GM21367 (cell line): Measurements from ENCODE around the gene NPEPPS.
"Not testable (repeated sequence)": the region's sequence is repeated elsewhere in the genome, so short reads cannot be mapped to it uniquely, and the experiment has no call there.

Experiments
- ATAC-seq: cut with Tn5 transposase; IDR thresholded peaks from one replicate; pipeline ENCODE4 v1.9.1; 2021; ENCODE audit not compliant: unreplicated experiment

Gene NPEPPS, protein sequence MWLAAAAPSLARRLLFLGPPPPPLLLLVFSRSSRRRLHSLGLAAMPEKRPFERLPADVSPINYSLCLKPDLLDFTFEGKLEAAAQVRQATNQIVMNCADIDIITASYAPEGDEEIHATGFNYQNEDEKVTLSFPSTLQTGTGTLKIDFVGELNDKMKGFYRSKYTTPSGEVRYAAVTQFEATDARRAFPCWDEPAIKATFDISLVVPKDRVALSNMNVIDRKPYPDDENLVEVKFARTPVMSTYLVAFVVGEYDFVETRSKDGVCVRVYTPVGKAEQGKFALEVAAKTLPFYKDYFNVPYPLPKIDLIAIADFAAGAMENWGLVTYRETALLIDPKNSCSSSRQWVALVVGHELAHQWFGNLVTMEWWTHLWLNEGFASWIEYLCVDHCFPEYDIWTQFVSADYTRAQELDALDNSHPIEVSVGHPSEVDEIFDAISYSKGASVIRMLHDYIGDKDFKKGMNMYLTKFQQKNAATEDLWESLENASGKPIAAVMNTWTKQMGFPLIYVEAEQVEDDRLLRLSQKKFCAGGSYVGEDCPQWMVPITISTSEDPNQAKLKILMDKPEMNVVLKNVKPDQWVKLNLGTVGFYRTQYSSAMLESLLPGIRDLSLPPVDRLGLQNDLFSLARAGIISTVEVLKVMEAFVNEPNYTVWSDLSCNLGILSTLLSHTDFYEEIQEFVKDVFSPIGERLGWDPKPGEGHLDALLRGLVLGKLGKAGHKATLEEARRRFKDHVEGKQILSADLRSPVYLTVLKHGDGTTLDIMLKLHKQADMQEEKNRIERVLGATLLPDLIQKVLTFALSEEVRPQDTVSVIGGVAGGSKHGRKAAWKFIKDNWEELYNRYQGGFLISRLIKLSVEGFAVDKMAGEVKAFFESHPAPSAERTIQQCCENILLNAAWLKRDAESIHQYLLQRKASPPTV

DNA sequence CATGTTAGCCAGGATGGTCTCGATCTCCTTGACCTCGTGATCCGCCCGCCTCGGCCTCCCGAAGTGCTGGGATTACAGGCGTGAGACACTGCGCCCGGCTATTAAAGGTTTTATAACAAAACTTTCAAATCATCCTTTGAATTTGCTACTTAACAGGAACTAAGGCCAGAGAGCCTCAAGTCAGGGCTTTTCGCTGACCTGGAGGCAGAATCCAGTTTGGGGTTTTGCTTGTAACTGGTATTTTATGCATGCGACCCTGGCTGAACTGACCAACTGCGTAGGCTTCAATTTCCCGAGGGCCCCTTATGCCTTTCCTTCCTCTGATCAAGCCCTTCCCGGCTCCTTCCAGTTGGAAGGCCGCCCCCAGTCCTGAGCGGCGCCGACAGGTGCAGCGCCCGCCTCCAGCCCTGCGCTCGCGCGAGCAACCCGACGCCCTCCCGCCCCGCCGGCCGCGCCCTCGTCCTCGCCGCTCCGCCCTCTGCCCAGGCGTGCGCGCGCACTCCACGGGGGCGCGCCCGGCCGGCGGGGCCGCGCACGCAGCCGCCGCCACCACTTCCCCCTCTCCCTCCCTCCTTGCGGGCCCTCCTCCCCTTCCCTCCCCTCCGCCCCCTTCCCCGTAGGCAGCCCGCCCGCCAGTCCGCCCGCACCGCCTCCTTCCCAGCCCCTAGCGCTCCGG lies at the start of gene NPEPPS:
NPEPPS (plus strand) TSS at position 552 of the 676 bp plus-strand sequence. CDS start 193 bp downstream, outside the sequence.
- peak; percentile 68 for ATAC-seq

DNA sequence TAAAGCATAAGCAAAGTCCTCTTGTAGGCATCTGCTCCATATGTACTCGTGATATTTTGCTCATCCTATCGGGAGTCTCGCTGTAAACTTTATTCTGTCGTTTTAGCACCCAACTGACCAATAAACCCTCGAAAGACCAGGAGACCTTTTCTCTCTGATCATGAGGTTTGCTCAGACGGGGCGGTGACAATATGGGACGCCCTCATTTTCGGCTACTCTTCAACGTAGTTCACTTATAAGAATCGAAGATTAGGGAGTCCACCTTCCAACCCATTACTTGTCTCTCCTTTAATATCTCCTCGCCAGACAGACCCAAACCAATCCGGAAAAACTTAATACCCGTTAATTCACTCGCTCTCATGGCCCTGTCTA lies 39.1 kb upstream of the NPEPPS start:
- ATAC-seq = peak; percentile 4

DNA sequence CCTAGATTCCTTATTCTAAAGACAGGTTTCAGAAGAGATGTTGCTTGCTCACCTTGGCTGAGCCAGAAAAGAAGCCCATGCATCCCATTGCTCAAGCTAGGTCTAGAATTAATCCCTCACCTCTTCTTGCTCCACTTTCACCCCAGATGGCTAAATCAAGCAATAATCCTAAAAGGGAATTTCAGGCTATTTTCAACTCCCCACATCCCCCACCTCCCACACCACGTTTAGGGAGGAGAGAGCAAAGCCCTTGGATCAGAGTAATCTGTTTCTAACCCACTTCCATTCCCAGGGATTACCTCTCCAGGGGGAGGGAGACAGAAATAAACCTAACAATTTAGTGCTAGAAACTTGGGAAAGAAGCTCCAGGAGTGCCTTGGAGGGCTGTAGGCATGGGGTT lies 31.8 kb upstream of the NPEPPS start:
- ATAC-seq = not testable (repeated sequence)

DNA sequence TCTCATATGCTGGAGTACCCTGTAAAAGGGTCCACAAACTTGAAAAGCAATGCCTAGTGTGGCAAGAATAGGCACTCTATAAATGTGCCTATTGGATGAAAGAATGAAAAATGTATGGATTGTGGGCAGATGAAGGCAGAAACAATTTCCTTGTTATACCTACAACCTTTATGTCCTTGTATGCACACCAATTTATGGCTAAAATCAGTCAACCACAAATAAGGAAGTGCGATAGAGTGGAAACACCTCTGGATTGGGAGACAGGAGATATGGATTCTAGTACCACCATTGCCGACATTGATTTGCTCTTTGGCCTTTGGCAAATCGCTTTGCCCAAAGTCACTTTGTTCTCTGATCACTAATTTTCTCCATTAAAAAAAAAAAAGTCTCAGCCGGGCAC lies 31.4 kb upstream of the NPEPPS start:
- not testable (repeated sequence) for ATAC-seq

DNA sequence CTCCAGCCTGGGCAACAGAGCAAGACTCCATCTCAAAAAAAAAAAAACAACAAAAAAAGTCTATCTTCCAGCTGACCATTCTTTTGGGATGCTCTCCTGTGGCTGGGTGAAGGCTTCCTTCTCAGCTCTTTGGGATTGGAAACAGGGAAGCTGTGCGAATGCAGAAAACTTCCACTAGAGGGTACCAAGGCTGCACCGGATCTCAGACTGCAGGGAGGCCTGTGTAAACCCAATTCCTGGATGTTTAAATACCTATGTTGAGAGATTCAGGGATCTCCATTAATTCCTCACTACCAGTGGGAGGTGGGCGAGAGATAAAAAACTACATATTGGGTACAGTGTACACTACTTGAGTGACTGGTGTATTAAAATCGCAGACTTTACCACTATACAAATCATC lies 30.3 kb upstream of the NPEPPS start:
- not testable (repeated sequence) for ATAC-seq

DNA sequence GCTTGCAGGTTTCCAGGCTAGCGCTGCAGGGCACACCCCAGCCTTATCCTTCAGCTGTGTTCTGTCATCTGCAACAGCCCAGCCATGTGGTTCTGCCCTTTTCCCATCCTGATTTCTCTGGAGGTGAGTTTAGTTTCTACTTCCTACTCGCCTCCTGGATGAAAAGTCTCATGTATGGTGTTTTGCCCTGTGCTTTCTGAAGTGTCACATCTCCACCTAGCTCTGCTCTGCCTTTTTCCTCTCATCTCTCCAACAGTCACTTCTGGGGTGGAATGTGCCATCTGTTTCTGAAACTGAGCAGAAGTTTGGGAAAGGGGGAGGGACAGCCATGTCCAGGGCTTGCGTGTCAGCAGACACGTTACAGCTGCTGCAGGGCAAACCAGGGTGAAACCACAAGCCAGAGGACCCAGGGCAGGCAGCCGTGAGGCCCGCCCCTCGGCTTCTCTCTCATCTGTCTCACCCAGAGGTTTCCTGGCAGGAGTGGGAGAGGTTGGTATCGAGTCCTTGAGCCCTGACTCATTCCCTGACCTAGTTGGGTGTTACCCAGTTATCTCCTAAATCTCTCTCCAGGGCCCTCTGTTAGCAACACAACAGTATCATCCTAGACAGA lies 28.7 kb upstream of the NPEPPS start:
- not testable (repeated sequence) for ATAC-seq

DNA sequence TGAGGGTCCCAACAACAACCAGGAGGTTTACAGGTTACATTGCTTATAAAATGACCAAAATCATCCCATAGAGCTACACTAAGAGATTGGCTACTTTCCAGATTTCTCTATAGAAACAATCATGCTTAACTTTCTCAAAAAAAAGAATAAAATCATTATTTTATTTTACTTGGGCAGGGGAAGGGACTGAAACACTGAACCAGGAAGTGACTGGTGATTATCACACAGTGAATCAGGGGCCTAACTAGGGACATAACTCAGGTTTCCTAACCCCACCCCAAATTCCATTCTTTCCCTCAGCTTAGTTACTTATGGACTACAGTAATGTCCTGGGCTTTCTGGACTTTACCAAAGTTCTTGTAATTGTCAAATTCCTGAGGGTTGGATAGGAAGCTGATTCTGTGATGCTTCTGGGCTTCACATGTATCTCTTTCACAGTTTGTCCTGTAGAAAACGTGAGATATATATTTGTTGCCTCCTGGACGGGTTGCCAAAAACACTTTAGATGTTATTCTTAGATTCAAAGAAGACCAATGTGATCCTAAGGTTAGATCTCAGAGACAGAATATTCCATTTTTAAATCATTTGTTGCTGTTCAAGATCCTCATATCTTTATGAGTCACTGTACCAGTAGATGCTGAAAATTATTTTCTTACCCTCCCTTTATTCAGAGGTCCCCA lies 28.0 kb upstream of the NPEPPS start:
- ATAC-seq = not testable (repeated sequence)

DNA sequence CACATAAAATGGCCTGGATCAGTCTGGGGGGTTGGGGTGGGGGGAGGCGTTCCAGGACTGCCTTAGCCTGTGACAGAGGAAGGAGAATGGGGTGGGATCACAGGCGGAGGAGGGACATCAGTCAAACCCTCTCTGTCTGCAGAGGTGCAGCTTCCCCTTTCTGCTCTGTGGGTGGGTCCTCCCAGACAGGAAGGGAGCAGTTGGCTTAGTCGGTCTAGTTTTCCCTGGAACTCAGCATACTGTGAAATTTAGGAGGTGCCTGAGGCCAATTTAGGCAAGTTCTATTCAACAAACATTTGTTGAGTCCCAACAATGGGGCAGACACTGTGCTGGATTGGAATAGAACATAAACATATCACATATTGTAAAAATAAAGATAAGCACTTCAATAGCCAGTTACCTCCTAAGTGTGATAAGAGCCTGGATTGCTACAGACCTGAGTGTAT lies 19.2 kb upstream of the NPEPPS start:
- not testable (repeated sequence) for ATAC-seq

DNA sequence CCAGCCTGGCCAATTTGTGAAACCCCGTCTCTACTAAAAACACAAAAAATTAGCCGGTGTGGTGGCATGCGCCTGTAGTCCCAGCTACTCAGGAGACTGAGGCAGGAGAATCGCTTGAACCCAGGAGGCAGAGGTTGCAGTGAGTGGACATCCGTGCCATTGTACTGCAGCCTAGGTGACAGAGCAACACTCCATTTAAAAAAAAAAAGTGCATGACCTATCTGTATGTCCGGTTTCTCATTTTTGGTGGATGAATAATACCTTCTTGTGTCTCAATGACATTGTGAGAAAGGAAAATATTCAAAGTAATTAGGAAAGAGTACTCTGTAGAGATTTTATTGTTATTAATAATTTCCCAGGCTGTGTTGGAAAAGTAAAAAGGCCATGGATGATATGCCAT lies 17.6 kb upstream of the NPEPPS start:
- ATAC-seq = not testable (repeated sequence)

DNA sequence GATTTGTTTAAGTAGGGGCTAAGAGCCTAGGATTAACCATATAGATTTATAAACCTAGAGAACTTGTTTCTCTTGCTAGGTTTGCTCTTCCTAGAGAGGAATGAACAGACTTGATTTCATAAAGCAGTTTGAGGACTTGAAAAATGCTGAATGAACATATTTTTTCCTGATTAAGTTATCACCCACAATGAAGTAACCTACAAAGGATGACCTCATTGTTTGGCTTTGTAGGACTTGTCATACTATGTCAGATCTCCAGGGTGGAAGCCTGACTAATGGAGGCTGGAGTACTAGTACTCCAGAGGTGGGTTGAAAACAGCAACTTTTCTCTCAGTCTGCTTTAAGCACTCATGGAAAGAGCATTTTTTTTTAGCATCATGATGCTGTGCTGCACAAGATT lies 12.0 kb upstream of the NPEPPS start:
- not testable (repeated sequence) for ATAC-seq

DNA sequence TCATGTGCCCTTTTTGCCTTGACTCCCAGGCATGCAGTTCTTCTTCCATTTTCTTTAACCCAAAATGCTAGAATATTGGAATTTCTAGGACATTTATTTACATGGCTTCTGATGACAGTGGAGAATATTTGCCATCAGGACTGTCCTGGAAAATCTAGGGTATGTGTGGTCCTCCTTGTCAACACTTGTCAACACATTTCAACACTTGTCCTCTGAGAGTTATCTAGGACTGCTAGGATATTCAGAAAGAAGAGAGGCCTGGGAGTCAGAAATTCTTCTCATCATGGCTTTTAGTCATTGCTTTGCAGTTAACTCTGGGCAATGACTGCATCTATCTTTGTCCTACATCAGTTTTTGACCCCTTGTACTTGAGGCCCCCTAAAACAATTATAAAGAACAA lies 11.5 kb upstream of the NPEPPS start:
- ATAC-seq = not testable (repeated sequence)

DNA sequence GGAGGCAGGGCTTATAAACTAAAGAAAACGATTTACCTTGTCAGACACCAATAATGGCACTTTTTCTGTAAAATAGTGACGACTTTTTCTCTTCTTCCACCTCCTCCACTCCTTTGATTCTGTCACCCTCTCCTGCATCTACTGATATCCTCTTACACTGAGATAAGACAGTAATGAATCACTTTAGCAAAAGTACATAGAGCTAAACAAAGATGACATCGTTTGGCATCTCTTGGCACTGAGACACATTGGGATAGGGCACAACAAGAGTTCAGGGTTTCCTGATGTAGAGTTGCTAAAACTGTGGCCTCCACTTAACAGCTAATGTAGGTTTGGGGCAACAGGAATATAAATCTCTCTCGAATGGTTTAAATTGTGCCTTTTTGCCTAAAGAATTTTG lies 10.6 kb upstream of the NPEPPS start:
- not testable (repeated sequence) for ATAC-seq

DNA sequence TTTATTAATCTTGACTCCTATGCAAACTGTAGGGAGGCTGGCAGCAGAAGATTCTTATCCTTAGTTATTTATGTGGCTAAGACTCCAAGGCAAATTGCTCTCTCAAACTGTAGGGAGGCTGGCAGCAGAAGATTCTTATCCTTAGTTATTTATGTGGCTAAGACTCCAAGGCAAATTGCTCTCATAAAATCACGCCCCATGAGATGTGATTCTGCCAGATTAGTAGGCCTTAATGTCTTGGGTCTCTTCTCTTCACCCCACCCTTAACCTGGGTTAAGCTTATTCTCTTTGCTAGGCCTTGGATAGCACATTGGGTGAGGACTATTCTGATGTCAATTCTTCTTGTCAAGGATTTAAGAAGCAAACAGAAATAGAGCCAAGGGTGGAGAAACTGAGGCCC lies 9.5 kb upstream of the NPEPPS start:
- ATAC-seq = not testable (repeated sequence)

DNA sequence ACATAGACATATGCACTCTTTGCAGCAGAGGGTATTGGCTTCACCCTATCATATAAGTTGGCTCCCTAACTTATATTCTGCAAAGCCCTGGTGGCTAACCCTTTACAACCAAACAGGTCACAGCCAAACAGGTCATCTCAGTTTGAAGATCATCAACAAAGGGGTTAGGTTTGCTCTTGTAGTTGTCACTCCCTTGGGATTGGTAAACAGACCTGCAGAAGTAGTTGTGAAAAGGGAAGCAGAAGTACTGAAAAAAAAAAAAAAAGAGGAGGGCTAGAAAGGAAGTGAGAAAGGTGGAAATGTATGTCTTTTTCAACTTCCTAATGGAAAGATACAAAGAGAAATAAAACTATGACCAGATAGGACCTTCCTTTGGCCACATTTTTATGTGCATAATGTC lies 8.6 kb upstream of the NPEPPS start:
- ATAC-seq = not testable (repeated sequence)

DNA sequence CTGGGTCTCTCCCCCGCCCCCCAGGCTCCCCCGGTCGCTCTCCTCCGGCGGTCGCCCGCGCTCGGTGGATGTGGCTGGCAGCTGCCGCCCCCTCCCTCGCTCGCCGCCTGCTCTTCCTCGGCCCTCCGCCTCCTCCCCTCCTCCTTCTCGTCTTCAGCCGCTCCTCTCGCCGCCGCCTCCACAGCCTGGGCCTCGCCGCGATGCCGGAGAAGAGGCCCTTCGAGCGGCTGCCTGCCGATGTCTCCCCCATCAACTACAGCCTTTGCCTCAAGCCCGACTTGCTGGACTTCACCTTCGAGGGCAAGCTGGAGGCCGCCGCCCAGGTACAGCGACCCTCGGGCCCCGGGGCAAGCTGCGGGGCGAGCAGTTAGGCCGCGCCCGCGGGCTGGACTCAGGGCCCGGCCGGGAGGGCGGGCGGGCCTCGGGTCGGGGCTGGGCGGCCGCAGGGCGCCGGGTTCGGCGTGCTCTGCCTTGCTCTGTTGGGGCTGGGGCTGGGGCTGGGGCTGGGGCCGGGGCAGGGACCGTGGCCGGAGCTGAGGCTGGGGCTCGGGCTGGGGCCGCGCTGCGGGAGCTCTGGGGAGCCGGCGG lies 419 bp downstream of the NPEPPS start:
- ATAC-seq = peak; percentile 25

DNA sequence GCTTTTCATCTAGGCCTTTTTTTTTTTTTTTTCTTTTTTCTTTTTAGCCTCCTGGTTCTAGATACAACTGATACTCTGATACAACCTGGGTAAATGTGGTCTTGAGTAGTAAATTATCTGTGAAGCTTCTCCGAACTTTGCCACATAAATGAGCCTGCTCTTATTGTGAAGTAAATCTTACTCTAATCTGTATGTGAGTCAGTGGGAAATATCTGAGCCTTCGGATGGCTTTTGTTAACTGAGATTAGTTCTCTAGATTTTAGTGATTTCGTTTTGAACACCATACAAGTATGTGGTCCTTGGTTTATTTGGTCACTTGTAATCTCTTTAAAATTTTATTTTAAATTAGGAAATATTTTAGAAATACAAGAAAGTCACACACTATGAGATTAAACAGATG lies 8.2 kb downstream of the NPEPPS start:
- ATAC-seq = not testable (repeated sequence)

DNA sequence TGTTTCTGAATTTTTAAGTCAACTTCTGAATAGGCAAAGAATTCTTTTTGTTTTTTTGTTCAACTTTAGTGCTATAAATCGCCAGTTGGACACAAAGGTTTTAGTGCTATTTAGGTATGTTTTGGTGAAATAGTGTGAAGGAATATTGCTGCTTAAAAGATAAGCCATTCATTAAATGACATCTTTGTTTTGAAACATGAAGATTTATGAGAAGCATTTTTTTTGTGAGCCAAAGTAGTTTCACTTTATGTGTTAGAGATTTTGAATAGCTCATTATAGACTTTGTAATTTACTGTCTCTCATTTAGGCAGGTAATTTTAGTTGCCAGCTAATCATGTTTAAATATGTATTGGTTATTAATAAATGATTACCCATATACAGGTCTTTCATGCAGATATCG lies 10.8 kb downstream of the NPEPPS start:
- ATAC-seq = not testable (repeated sequence)

DNA sequence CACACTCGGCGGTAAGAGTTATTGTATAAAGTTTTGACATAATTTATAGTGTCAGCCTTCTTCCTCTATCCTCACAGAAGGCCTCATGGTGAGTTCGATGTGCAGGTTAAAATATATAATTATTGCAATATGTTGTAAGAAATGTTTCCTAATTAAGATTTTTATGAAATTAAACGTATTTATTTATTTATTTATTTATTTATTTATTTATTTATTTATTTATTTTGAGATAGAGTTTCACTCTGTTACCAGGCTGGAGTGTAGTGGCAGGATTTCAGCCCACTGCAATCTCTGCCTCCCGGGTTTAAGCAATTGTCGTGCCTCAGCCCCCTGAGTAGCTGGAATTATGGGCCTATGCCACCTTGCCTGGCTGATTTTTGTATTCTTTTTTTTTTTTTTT lies 13.4 kb downstream of the NPEPPS start:
- not testable (repeated sequence) for ATAC-seq

DNA sequence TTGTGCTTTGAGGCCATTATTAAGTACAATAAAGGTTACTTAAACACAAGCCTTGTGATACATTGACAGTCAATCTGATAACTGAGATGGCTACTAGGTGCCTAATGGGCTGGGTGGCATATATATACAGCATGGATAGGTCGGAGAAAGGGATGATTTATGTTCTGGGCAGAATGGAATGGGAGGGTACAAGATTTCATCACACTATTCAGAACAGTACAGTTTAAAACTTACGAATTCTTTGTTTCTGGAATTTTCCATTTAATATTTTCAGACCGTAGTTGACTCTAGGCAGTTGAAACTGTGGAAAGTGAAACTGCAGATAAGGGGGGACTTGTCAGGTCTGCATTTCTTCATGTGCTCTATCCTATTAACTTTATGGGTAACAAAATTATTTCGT lies 23.8 kb downstream of the NPEPPS start:
- not testable (repeated sequence) for ATAC-seq

DNA sequence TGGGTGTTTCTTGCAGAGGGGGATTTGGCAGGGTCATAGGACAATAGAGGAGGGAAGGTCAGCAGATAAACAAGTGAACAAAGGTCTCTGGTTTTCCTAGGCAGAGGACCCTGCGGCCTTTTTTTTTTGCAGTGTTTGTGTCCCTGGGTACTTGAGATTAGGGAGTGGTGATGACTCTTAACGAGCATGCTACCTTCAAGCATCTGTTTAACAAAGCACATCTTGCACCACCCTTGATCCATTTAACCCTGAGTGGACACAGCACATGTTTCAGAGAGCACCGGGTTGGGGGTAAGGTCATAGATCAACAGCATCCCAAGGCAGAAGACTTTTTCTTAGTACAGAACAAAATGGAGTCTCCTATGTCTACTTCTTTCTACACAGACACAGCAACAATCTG lies 25.2 kb downstream of the NPEPPS start:
- not testable (repeated sequence) for ATAC-seq
